Stomach (tissue), 4 donors: Measurements from ENCODE around the gene ZNF423.

Experiments
- EP300 ChIP-seq: sonication (generic); formaldehyde crosslinking; IDR thresholded peaks from one replicate; pipeline ENCODE4 v1.6.1; 2017; ENCODE audit warnings: antibody characterized with exemption
- POLR2A ChIP-seq, 4 donors: fragments of 450-650 bp; IDR thresholded peaks; one replicate each; pipeline ENCODE4 v1.6.1; 2016; ENCODE audit warnings: antibody characterized with exemption in 4 of 4, control low read depth in 2 of 4, mild to moderate bottlenecking in 1 of 4, moderate library complexity in 1 of 4
- POLR2AphosphoS5 ChIP-seq, 3 donors: sonication (generic); formaldehyde crosslinking; IDR thresholded peaks; one replicate each; pipeline ENCODE4 v1.6.1; 2016; ENCODE audit warnings: antibody characterized with exemption in 3 of 3
- TF ChIP-seq, protein P1 (sequence below), 7 experiments: fragments of 450-650 bp in 4 of 7; fragments of 200-600 bp in 3 of 7; sonication (generic) in 3 of 7; IDR thresholded peaks; one replicate each; pipeline ENCODE4 v1.5.1; 2016 to 2019; ENCODE audit warnings: antibody characterized with exemption in 7 of 7, control low read depth in 2 of 7, mild to moderate bottlenecking in 1 of 7

DNA sequence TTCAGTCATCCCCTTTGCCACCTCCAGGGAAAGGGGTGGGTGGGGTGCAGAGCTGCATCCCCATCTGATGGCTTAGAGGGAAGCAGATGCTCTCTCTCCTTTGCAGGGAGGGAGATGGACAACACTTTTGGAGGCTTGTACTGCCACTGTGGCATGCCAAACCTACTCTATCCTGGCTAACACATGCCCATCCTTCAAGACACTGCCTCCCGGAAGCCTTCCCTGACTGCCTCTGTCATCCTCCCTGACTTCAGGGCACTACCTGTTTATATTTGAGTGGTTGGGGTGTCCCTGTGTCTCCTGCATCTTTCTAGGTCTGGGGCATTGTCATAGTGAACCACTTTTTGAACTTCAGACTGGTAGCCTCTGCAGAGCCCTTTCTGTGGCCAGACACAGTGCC is 202.3 kb downstream of the ZNF423 start:
- TF ChIP-seq, protein P1, sequence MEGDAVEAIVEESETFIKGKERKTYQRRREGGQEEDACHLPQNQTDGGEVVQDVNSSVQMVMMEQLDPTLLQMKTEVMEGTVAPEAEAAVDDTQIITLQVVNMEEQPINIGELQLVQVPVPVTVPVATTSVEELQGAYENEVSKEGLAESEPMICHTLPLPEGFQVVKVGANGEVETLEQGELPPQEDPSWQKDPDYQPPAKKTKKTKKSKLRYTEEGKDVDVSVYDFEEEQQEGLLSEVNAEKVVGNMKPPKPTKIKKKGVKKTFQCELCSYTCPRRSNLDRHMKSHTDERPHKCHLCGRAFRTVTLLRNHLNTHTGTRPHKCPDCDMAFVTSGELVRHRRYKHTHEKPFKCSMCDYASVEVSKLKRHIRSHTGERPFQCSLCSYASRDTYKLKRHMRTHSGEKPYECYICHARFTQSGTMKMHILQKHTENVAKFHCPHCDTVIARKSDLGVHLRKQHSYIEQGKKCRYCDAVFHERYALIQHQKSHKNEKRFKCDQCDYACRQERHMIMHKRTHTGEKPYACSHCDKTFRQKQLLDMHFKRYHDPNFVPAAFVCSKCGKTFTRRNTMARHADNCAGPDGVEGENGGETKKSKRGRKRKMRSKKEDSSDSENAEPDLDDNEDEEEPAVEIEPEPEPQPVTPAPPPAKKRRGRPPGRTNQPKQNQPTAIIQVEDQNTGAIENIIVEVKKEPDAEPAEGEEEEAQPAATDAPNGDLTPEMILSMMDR (IDR thresholded peaks at IDR 0.05) = no peak
- TF ChIP-seq POLR2A (IDR thresholded peaks at IDR 0.05) (no peak), POLR2AphosphoS5 (IDR thresholded peaks at IDR 0.05) (no peak), EP300 (no peak)
